Activated T-helper 1 cell treated with anti-CD3 and anti-CD28 coated beads, Interleukin-12 subunit alpha, Interleukin-12 subunit beta, Interleukin-2, Interleukin-4 antibody, amounts not matched to agents 30 ng/mL and 10 ng/mL and 1 ng/mL, durations not matched to agents 14 hours and 24 hours and 36 hours (primary cell): ENCODE results near the gene GBP1. TPM values are rescaled to one million over a fixed set of nuclear protein-coding genes. Genes with fewer than 3 reads are reported as not detected.
A peak's percentile ranks its signal among the peaks of the same experiment; 100 is the strongest.
"Not testable (repeated sequence)": the region's sequence is repeated elsewhere in the genome, so short reads cannot be mapped to it uniquely, and the experiment has no call there.

Experiments
- DNase-seq: peaks from one replicate; pipeline ENCODE4 v3.0.0; 2021; ENCODE audit warnings: low spot score
- H3K27ac Mint-ChIP-seq: one replicate; pipeline ENCODE4 v1.8.0; 2021; ENCODE audit warnings: mild to moderate bottlenecking, mixed read lengths
- H3K27me3 Mint-ChIP-seq: one replicate; pipeline ENCODE4 v1.8.0; 2022; ENCODE audit warnings: mild to moderate bottlenecking, moderate library complexity, mixed read lengths; ENCODE audit not compliant: insufficient read depth
- H3K36me3 Mint-ChIP-seq: one replicate; pipeline ENCODE4 v1.8.0; 2021; ENCODE audit warnings: low read depth, mixed read lengths
- H3K4me1 Mint-ChIP-seq: one replicate; pipeline ENCODE4 v1.8.0; 2021; ENCODE audit warnings: low read depth, mixed read lengths
- H3K4me3 Mint-ChIP-seq: one replicate; pipeline ENCODE4 v1.8.0; 2021; ENCODE audit warnings: mild to moderate bottlenecking, moderate library complexity, mixed read lengths
- H3K9me3 Mint-ChIP-seq: one replicate; pipeline ENCODE4 v1.8.0; 2021; ENCODE audit warnings: mixed read lengths
- intact Hi-C: fragments of 100-400 bp; cut with micrococcal nuclease; formaldehyde crosslinking; loops from one replicate; pipeline ENCODE4 v1.15.1; 2024
- total RNA-seq: library from RNA; stranded (reverse); gene quantifications from 2 replicates; pipeline ENCODE4 v1.2.3, GENCODE V29; 2022

GBP1 gene
- total RNA-seq, 1 donor from 2014 or later: 39.1 TPM

DNA sequence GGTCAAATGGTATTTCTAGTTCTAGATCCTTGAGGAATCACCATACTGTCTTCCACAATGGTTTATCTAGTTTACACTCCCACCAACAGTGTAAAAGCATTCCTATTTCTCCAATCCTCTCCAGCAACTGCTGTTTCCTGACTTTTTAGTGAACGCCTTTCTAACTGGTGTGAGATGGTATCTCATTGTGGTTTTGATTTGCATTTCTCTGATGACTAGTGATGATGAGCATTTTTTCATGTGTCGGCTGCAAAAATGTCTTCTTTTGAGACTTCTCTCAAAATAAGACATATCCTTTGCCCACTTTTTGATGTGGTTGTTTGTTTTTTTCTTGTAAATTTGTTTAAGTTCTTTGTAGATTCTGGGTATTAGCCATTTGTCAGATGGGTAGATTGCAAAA, 36.0 kb downstream of the GBP1 start:
- Mint-ChIP-seq H3K4me3 (peak overlapping the region; percentile 20), H3K4me1 (peaks cover 37% of the 10 kb centered on the region), H3K36me3 (peaks cover 26% of the 10 kb centered on the region), H3K9me3 (peaks cover 48% of the 10 kb centered on the region)
- not testable (repeated sequence) for H3K27me3 Mint-ChIP-seq, DNase-seq, H3K27ac Mint-ChIP-seq
- intact Hi-C loops: loop anchor here (1.0 kb wide), 1 partner anchor 12 kb away; no protein-coding TSS in a partner anchor

- H3K36me3 Mint-ChIP-seq: peaks cover 23% of the 10 kb centered on the region
- no peak overlapping the region for H3K4me3 Mint-ChIP-seq
- no peak overlapping the region for H3K27ac Mint-ChIP-seq
- intact Hi-C loops: no loop called here
- H3K4me1 Mint-ChIP-seq: peaks cover 54% of the 10 kb centered on the region
- H3K9me3 Mint-ChIP-seq: peaks cover 31% of the 10 kb centered on the region
- DNase-seq: no peak
- H3K27me3 Mint-ChIP-seq: peaks cover 3% of the 10 kb centered on the region
Measured at GRCh38 chr1:89025928-89026327, 39.1 kb downstream of the GBP1 start.

GRCh38 chr1:89023026-89023425, 42.0 kb downstream of the GBP1 start:
- intact Hi-C loops: no loop called here
- Mint-ChIP-seq H3K36me3 (peaks cover 35% of the 10 kb centered on the region), H3K27ac (peak overlapping the region; percentile 84), H3K4me3 (peak overlapping the region; percentile 86), H3K4me1 (peaks cover 60% of the 10 kb centered on the region), H3K9me3 (peaks cover 16% of the 10 kb centered on the region), H3K27me3 (peaks cover 3% of the 10 kb centered on the region)
- no peak for DNase-seq

DNA sequence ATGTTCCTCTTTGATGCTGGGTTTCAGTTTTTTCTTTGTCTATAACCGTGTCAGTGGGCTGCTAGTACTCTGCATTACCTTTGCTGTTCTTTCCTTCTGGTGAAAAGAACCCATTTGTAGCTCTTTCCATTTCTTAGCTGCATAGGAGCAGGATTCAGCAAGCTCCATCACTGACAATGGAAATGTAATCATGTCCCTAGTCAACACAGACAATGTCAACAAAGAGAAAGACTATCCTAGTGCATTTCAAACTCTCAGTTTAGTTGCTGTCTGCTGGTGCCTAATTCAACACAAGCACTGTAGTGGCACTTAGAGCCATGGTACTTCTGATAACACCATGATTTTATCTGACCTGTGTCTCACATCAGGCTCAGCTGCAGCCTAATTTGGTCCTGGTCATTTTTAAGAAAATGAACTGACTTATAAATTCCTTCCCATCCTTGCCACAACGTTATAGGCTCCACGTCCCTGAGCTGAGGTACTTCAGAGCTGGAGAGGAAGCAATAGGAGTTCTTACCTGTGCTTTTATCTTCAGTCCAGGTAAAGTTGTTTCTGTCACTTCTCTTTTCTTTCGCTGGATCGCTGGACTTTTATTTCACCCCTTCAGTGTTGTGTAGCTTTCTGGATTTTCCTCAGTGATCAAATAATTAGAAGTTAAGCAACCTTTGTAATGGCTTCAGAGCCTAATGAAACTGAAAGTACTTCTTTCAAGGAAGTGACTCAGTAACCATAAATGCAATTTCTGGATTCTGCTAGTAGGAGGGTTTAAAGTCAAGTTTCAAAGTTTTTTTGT, 42.6 kb downstream of the GBP1 start, which contains the start of gene GBP3:
TSS of gene GBP3 (minus strand) at position 700 of the 793 bp plus-strand sequence. CDS start 2,145 bp downstream, outside the sequence.
- H3K4me3 Mint-ChIP-seq: peak within 1 kb of the TSS; percentile 86
- intact Hi-C loops: loop anchor here (1.0 kb wide), 5 partner anchors 19 to 341 kb away; partner anchors contain the start of gene GBP1
- H3K36me3 Mint-ChIP-seq: peaks cover 37% of the 10 kb centered on the region
- peaks cover 13% of the 10 kb centered on the region for H3K9me3 Mint-ChIP-seq
- peaks cover 64% of the 10 kb centered on the region for H3K4me1 Mint-ChIP-seq
- DNase-seq: no peak
- H3K27me3 Mint-ChIP-seq: no peaks in the 10 kb centered on the region
- peak within 1 kb of the TSS; percentile 84 for H3K27ac Mint-ChIP-seq

- not testable (repeated sequence) for H3K27me3 Mint-ChIP-seq
Measured at GRCh38 chr1:89018318-89018717, 46.7 kb downstream of the GBP1 start.

GRCh38 chr1:89008511-89008910, 56.5 kb downstream of the GBP1 start:
- no peak overlapping the region for H3K27ac Mint-ChIP-seq
- H3K27me3 Mint-ChIP-seq: no peaks in the 10 kb centered on the region
- H3K4me3 Mint-ChIP-seq: no peak overlapping the region
- intact Hi-C loops: no loop called here
- peaks cover 16% of the 10 kb centered on the region for H3K4me1 Mint-ChIP-seq
- peaks cover 14% of the 10 kb centered on the region for H3K9me3 Mint-ChIP-seq
- peaks cover 75% of the 10 kb centered on the region for H3K36me3 Mint-ChIP-seq
- no peak for DNase-seq

More at GRCh38 chr1:89018318-89018717, 46.7 kb downstream of the GBP1 start:
- peaks cover 64% of the 10 kb centered on the region for H3K4me1 Mint-ChIP-seq
- H3K27ac Mint-ChIP-seq, intact Hi-C loops, DNase-seq, H3K9me3 Mint-ChIP-seq, H3K4me3 Mint-ChIP-seq: not testable (repeated sequence)
- H3K36me3 Mint-ChIP-seq: peaks cover 62% of the 10 kb centered on the region

- Mint-ChIP-seq H3K4me1 (peaks cover 39% of the 10 kb centered on the region), H3K9me3 (peaks cover 14% of the 10 kb centered on the region), H3K4me3 (no peak overlapping the region), H3K27me3 (no peaks in the 10 kb centered on the region), H3K36me3 (peaks cover 65% of the 10 kb centered on the region), H3K27ac (peak overlapping the region; percentile 9)
- intact Hi-C loops: no loop called here
- no peak for DNase-seq
Measured at GRCh38 chr1:89005286-89006151, 59.5 kb downstream of the GBP1 start.

Other genes starting within 250 kb of the GBP1 start
- 45.5 and 49.1 TPM in 2 replicates for gene GTF2B, start 173.6 kb downstream of the GBP1 start, total RNA-seq
- 28.5 and 32.5 TPM in 2 replicates for gene KYAT3, start 72.6 kb downstream of the GBP1 start, total RNA-seq
- 35.8 and 38.9 TPM in 2 replicates for gene RBMXL1, start 72.6 kb downstream of the GBP1 start, total RNA-seq
- 12.0 and 14.5 TPM in 2 replicates for gene GBP3, start 42.3 kb downstream of the GBP1 start, total RNA-seq
- 225 and 229 TPM in 2 replicates for gene GBP2, start 60.9 kb upstream of the GBP1 start, total RNA-seq
- gene GBP7, start 110.8 kb upstream of the GBP1 start, total RNA-seq: not detected in 2 replicates
- gene GBP4, start 133.7 kb upstream of the GBP1 start, total RNA-seq: 36.8 and 37.5 TPM in 2 replicates
- gene GBP5, start 207.7 kb upstream of the GBP1 start, total RNA-seq: 145 and 154 TPM in 2 replicates